Midbrain (tissue), 1 donor: Measurements from ENCODE around the gene APEH.

Experiments used
- DNase-seq: peaks from one replicate; lab custom pipeline; 2025; lab: John Stamatoyannopoulos, UW

APEH gene

GRCh38 chr3:49673715-49674496 is at the start of gene APEH:
Gene APEH, plus strand, starts transcription at chr3:49674351. Its CDS starts 51 bp downstream, at chr3:49674402.
- DNase-seq, result no peak

- DNase-seq, result no peak
Measured at GRCh38 chr3:49625071-49625470, 49.1 kb upstream of the APEH start.

DNA sequence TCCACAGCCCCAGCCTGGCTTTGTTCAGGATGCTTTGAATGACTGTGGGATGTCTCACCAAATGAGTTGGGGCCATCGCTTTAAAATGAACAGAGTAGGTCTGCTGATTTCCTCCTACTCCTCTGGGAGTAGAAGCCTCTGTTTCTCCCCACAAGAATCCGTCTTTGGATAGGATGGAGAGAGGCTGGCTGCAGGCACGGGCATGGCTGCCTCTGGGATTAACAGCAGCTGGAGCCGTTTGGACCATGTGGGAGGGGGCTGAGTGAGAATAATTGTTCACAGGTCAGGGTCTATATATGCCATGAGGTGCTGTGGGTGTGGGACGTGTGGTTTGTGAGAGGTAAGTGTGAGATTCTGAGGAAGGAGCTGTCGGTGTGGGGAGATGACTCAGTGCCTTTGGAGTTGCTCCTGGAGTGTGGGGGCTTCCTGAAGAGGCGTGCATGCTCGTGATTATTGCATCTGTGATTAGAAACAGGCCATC is 48.0 kb upstream of the APEH start:
- no peak for DNase-seq

- DNase-seq, result no peak
Measured at GRCh38 chr3:49626796-49627195, 47.4 kb upstream of the APEH start.

GRCh38 chr3:49627634-49628033 is 46.5 kb upstream of the APEH start:
- no peak for DNase-seq

DNA sequence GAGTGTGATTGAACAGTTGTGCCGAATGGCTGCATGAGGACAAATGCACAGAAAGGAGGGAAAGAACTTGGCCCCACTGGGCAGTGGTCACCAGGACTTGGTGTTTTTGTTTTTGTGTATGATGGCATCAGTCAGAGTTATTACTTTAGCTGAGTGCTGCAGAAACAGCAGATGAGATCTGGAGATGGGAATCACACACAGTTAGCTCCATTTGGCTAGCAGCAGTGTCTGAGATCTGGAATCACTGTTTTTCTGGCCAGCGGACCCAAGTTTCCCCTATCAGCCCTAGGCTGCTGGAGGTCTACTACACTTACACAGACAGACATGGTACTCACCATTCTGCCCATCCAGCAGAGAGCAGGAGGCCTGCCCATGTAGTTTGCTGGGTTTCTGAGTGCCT is 45.9 kb upstream of the APEH start:
- no peak for DNase-seq

DNA sequence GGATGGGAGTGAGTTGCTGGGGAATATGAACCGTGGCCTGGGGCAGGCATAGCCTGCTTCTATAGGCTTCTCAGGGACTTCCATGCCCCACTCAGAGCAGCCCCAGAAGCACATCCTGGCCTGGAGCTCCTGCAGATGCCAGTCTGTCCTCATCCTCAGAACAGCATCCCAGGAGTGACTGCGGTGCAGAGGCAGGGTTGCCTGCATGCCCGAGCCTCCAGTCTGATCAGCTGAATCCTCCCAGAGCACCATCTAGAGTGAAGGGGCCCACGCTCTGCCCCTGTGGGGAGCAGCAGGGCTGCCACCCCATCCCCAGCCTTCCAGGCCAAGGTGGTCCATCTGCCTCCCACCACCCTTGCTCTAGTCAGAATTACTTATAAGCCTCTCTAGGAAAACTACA is 44.7 kb upstream of the APEH start:
- DNase-seq, result no peak

GRCh38 chr3:49629866-49630265 is 44.3 kb upstream of the APEH start:
- DNase-seq, result no peak

GRCh38 chr3:49630784-49631183 is 43.4 kb upstream of the APEH start:
- DNase-seq, result no peak

GRCh38 chr3:49634736-49635135 is 39.4 kb upstream of the APEH start:
- no peak for DNase-seq

DNA sequence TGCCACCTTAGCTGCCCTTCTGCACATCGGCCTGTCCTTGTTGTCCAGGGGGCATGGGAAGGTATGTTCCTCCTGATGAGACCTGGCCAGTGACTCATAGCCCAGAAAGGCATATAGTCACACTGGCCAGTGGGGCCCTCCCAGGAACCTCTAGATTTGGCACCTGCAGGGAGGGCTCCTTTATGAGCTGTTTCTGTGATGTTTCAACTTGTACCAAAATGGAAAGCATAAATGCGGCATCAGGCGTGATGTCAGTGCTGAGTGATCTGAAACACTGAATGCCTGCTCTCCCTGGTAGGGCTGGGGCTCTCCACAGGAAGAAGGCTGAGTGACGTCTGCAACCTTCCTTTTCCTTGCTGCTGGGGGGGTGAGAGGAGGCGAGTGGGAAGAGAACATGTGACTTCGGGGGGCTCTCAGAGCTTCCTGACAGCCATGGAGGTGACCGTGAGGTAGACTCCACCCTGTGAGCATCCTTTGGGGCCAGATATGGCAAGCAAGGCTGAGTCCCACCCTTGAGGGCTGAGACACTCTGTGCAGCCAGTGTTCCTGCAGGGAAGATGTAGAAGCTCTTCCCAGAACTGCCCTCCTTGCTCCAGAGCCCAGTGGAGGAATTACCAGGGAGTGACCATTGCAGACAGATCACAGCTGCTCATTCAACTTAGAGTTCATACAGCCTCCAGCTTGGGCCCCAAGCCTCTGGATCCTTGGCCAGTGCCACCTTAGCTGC is 37.1 kb upstream of the APEH start:
- DNase-seq, result no peak

GRCh38 chr3:49638445-49638844 is 35.7 kb upstream of the APEH start:
- DNase-seq, result no peak

- no peak for DNase-seq
Measured at GRCh38 chr3:49639551-49639950, 34.6 kb upstream of the APEH start.

GRCh38 chr3:49641292-49641691 is 32.9 kb upstream of the APEH start:
- no peak for DNase-seq

- no peak for DNase-seq
Measured at GRCh38 chr3:49641921-49642707, 32.0 kb upstream of the APEH start.

- DNase-seq, result no peak
Measured at GRCh38 chr3:49642708-49643145, 31.4 kb upstream of the APEH start.

- DNase-seq, result no peak
Measured at GRCh38 chr3:49644684-49645083, 29.5 kb upstream of the APEH start.

GRCh38 chr3:49646236-49646635 is 27.9 kb upstream of the APEH start:
- DNase-seq, result no peak

DNA sequence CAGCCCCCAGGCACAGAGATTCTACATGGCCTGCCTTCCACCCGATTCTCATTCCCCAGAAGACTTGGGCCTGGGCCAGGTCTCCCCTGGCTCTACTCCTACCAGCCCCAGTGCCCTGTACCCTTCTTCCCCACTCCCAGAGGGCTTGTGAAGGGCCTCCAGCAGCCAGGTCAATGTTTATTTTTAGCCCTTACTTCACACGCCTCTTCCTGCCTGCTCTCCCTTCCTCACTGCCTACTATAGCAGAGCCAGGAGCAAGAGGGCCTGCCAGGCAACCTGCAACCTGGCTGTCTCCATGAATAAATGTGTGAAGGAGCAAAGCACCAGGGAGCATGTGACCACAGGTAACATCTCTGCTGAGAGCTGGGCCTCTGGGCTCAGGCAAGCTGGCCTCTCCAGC is 26.4 kb upstream of the APEH start:
- DNase-seq, result no peak

GRCh38 chr3:49648354-49649019 is 25.7 kb upstream of the APEH start:
- no peak for DNase-seq

- no peak for DNase-seq
Measured at GRCh38 chr3:49649576-49649975, 24.6 kb upstream of the APEH start.

GRCh38 chr3:49650177-49650576 is 24.0 kb upstream of the APEH start:
- DNase-seq, result no peak
